Caco-2 (cell line): ENCODE data around the gene MSRB3. TPM values are rescaled to one million over a fixed set of nuclear protein-coding genes. Genes with fewer than 3 reads are reported as not detected.

Source experiments
- BruUV-seq: library from RNA; stranded (reverse); fragments of 400-500 nt; replicated peaks from 2 replicates; lab custom pipeline; 2021; lab: Mats Ljungman, UMichigan
- CTCF ChIA-PET: fragments of 300-600 bp; sonication (Branson Sonifier 250); formaldehyde crosslinking; loops from one replicate; lab custom pipeline; 2022; ENCODE audit warnings: antibody characterized with exemption; lab: Charles Lee
- POLR2A ChIA-PET: fragments of 300-600 bp; sonication (Branson Sonifier 250); formaldehyde crosslinking; loops from one replicate; lab custom pipeline; 2022; ENCODE audit warnings: antibody characterized with exemption; lab: Charles Lee
- DNase-seq, 2 experiments: peaks; one replicate each; pipeline versions ENCODE4 v3.0.0 to v3.0.0-alpha.2; 2020 to 2022
- H3K27me3 ChIP-seq: replicated peaks from 2 replicates; pipeline ENCODE4 v1.6.0; 2011; ENCODE audit warnings: low read length; ENCODE audit not compliant: control insufficient read depth, insufficient read depth
- H3K36me3 ChIP-seq: 2 replicates; pipeline ENCODE4 v1.5.1; 2011; ENCODE audit warnings: low read length; ENCODE audit not compliant: control insufficient read depth, insufficient read depth
- H3K4me1 ChIP-seq: fragments of 250-450 bp; sonication (Bioruptor Pico); 2 replicates; pipeline ENCODE4 v1.5.1; 2020; ENCODE audit warnings: mild to moderate bottlenecking
- H3K4me3 ChIP-seq: 2 replicates; pipeline ENCODE4 v1.5.1; 2011; ENCODE audit warnings: low read depth, mild to moderate bottlenecking, control low read depth, low read length
- H3K9me3 ChIP-seq: fragments of 250-450 bp; sonication (Bioruptor Pico); 2 replicates; pipeline ENCODE4 v1.5.1; 2020; ENCODE audit warnings: mild to moderate bottlenecking, moderate library complexity
- H3K27ac Mint-ChIP-seq: one replicate; pipeline ENCODE4 v1.8.0; 2022; ENCODE audit warnings: mixed read lengths; ENCODE audit not compliant: unreplicated experiment
- H3K27me3 Mint-ChIP-seq: one replicate; pipeline ENCODE4 v1.8.0; 2022; ENCODE audit warnings: mixed read lengths; ENCODE audit not compliant: insufficient read depth, unreplicated experiment
- H3K36me3 Mint-ChIP-seq: one replicate; pipeline ENCODE4 v1.8.0; 2022; ENCODE audit warnings: mild to moderate bottlenecking, mixed read lengths; ENCODE audit not compliant: insufficient read depth, unreplicated experiment
- H3K4me1 Mint-ChIP-seq: one replicate; pipeline ENCODE4 v1.8.0; 2022; ENCODE audit warnings: low read depth, mixed read lengths; ENCODE audit not compliant: unreplicated experiment
- H3K4me3 Mint-ChIP-seq: one replicate; pipeline ENCODE4 v1.8.0; 2022; ENCODE audit warnings: mild to moderate bottlenecking, moderate library complexity, mixed read lengths; ENCODE audit not compliant: unreplicated experiment
- H3K9me3 Mint-ChIP-seq: one replicate; pipeline ENCODE4 v1.8.0; 2022; ENCODE audit warnings: mixed read lengths; ENCODE audit not compliant: unreplicated experiment
- CTCF ChIP-seq, 2 experiments: fragments of 200-600 bp in 1 of 2; IDR thresholded peaks; 1 replicate in 1 of 2; 2 replicates in 1 of 2; pipeline versions ENCODE4 v1.5.1 to v1.8.0; 2011 to 2022; ENCODE audit warnings: antibody characterized with exemption in 1 of 2, control low read depth in 1 of 2, inconsistent platforms in 1 of 2, low read depth in 1 of 2, low read length in 1 of 2, mild to moderate bottlenecking in 1 of 2, moderate library complexity in 1 of 2; ENCODE audit not compliant: insufficient read depth in 1 of 2, severe bottlenecking in 1 of 2, unreplicated experiment in 1 of 2
- intact Hi-C: fragments of 100-400 bp; cut with micrococcal nuclease; formaldehyde crosslinking; loops from one replicate; pipeline ENCODE4 v1.10.0; 2022; ENCODE audit not compliant: unreplicated experiment
- total RNA-seq: library from RNA; stranded (reverse); gene quantifications from 2 replicates; pipeline ENCODE4 v1.2.3, GENCODE V29; 2022

The MSRB3 gene
- total RNA-seq, 1 experiment from 2014 or later, result 7.7 TPM

GRCh38 chr12:65384240-65384639 is 105.8 kb downstream of the MSRB3 start:
- H3K36me3 ChIP-seq, result no peaks in the 10 kb centered on the region
- no peak overlapping the region for H3K4me3 ChIP-seq
- Mint-ChIP-seq H3K27me3 (no peaks in the 10 kb centered on the region), H3K4me1 (no peaks in the 10 kb centered on the region), H3K27ac (no peak overlapping the region), H3K9me3 (no peaks in the 10 kb centered on the region), H3K4me3 (no peak overlapping the region), H3K36me3 (no peaks in the 10 kb centered on the region)
- no TSS peak for BruUV-seq
- intact Hi-C loops, result loop anchor here (10.0 kb wide), 1 partner anchor 49 kb away; no protein-coding TSS in a partner anchor
- peaks cover 5% of the 10 kb centered on the region; the same call in 1 of the 2 replicates for H3K4me1 ChIP-seq
- no peaks in the 10 kb centered on the region for H3K27me3 ChIP-seq
- ChIA-PET POLR2A (no interaction called here), CTCF (no interaction called here)
- DNase-seq, result no peak
- no peaks in the 10 kb centered on the region for H3K9me3 ChIP-seq
- no peak for TF ChIP-seq CTCF (IDR thresholded peaks at IDR 0.05; ENCODE audit: insufficient read depth in 1 of 2, low read depth in 1 of 2, low read length in 1 of 2, severe bottlenecking in 1 of 2, unreplicated experiment in 1 of 2)

GRCh38 chr12:65387396-65387795 is 108.9 kb downstream of the MSRB3 start:
- no peak overlapping the region for H3K27ac Mint-ChIP-seq
- BruUV-seq, result no TSS peak
- peaks cover 5% of the 10 kb centered on the region for H3K27me3 Mint-ChIP-seq
- ChIA-PET POLR2A (no interaction called here), CTCF (no interaction called here)
- no peak for DNase-seq
- Histone ChIP-seq H3K4me1 (peaks cover 5% of the 10 kb centered on the region; the same call in 1 of the 2 replicates), H3K4me3 (no peak overlapping the region), H3K27me3 (no peaks in the 10 kb centered on the region), H3K36me3 (no peaks in the 10 kb centered on the region), H3K9me3 (no peaks in the 10 kb centered on the region)
- no peaks in the 10 kb centered on the region for H3K4me1 Mint-ChIP-seq
- intact Hi-C loops, result loop anchor here (10.0 kb wide), 1 partner anchor 53 kb away; no protein-coding TSS in a partner anchor
- H3K9me3 Mint-ChIP-seq, result no peaks in the 10 kb centered on the region
- TF ChIP-seq CTCF (IDR thresholded peaks at IDR 0.05; ENCODE audit: insufficient read depth in 1 of 2, low read depth in 1 of 2, low read length in 1 of 2, severe bottlenecking in 1 of 2, unreplicated experiment in 1 of 2), result no peak
- H3K4me3 Mint-ChIP-seq, result no peak overlapping the region
- H3K36me3 Mint-ChIP-seq, result no peaks in the 10 kb centered on the region

- no peak for DNase-seq
- Histone ChIP-seq H3K4me1 (peaks cover 5% of the 10 kb centered on the region; the same call in 1 of the 2 replicates), H3K4me3 (no peak overlapping the region), H3K36me3 (no peaks in the 10 kb centered on the region), H3K9me3 (peaks cover 4% of the 10 kb centered on the region; the same call in 1 of the 2 replicates), H3K27me3 (no peaks in the 10 kb centered on the region)
- no TSS peak for BruUV-seq
- intact Hi-C loops, result loop anchor here (10.0 kb wide), 1 partner anchor 55 kb away; no protein-coding TSS in a partner anchor
- ChIA-PET CTCF (interaction anchor here (0.6 kb wide), 1 partner anchor 671 kb away, joined by 5 read pairs; no protein-coding TSS in a partner anchor), POLR2A (no interaction called here)
- TF ChIP-seq CTCF (IDR thresholded peaks at IDR 0.05; ENCODE audit: insufficient read depth in 1 of 2, low read depth in 1 of 2, low read length in 1 of 2, severe bottlenecking in 1 of 2, unreplicated experiment in 1 of 2), result no peak
- H3K4me1 Mint-ChIP-seq, result no peaks in the 10 kb centered on the region
- H3K27ac Mint-ChIP-seq, result no peak overlapping the region
- H3K36me3 Mint-ChIP-seq, result no peaks in the 10 kb centered on the region
- peaks cover 5% of the 10 kb centered on the region for H3K27me3 Mint-ChIP-seq
- no peaks in the 10 kb centered on the region for H3K9me3 Mint-ChIP-seq
- H3K4me3 Mint-ChIP-seq, result no peak overlapping the region
Measured at GRCh38 chr12:65389436-65389835, 111.0 kb downstream of the MSRB3 start.
